Activated naive CD8-positive, alpha-beta T cell treated with anti-CD3 and anti-CD28 coated beads, Interleukin-2, amount 10 ng/mL, durations not matched to agents 7 days and 5 days (primary cell): ENCODE measurements around the gene MSL1. TPM values are rescaled to one million over a fixed set of nuclear protein-coding genes. Genes with fewer than 3 reads are reported as not detected.

ENCODE experiments used
- ATAC-seq: fragments of 150-1000 bp; cut with Tn5 transposase; one replicate; pipeline ENCODE4 v1.10.0; 2021; ENCODE audit warnings: low read depth, moderate library complexity
- POLR2A ChIA-PET: fragments of 350-600 bp; sonication (Branson Sonifier 250); formaldehyde crosslinking; loops from one replicate; lab custom pipeline; 2021; ENCODE audit warnings: antibody characterized with exemption; lab: Charles Lee
- DNase-seq: peaks from one replicate; pipeline ENCODE4 v3.0.0; 2021
- H3K27ac Mint-ChIP-seq: one replicate; pipeline ENCODE4 v1.8.0; 2022; ENCODE audit warnings: mild to moderate bottlenecking, mixed read lengths
- H3K27me3 Mint-ChIP-seq: one replicate; pipeline ENCODE4 v1.8.0; 2022; ENCODE audit warnings: mild to moderate bottlenecking, moderate library complexity, mixed read lengths
- H3K36me3 Mint-ChIP-seq: one replicate; pipeline ENCODE4 v1.8.0; 2021; ENCODE audit warnings: mild to moderate bottlenecking, mixed read lengths
- H3K4me1 Mint-ChIP-seq: one replicate; pipeline ENCODE4 v1.8.0; 2021; ENCODE audit warnings: mixed read lengths
- H3K4me3 Mint-ChIP-seq: one replicate; pipeline ENCODE4 v1.8.0; 2022; ENCODE audit warnings: mild to moderate bottlenecking, moderate library complexity, mixed read lengths
- H3K9me3 Mint-ChIP-seq: one replicate; pipeline ENCODE4 v1.8.0; 2021; ENCODE audit warnings: mixed read lengths
- total RNA-seq, 2 experiments: library from RNA; stranded (reverse); gene quantifications; one replicate each; pipeline ENCODE4 v1.2.3, GENCODE V29; 2021

Gene MSL1
- total RNA-seq, 2 experiments from 2014 or later = 107 to 110 TPM

DNA sequence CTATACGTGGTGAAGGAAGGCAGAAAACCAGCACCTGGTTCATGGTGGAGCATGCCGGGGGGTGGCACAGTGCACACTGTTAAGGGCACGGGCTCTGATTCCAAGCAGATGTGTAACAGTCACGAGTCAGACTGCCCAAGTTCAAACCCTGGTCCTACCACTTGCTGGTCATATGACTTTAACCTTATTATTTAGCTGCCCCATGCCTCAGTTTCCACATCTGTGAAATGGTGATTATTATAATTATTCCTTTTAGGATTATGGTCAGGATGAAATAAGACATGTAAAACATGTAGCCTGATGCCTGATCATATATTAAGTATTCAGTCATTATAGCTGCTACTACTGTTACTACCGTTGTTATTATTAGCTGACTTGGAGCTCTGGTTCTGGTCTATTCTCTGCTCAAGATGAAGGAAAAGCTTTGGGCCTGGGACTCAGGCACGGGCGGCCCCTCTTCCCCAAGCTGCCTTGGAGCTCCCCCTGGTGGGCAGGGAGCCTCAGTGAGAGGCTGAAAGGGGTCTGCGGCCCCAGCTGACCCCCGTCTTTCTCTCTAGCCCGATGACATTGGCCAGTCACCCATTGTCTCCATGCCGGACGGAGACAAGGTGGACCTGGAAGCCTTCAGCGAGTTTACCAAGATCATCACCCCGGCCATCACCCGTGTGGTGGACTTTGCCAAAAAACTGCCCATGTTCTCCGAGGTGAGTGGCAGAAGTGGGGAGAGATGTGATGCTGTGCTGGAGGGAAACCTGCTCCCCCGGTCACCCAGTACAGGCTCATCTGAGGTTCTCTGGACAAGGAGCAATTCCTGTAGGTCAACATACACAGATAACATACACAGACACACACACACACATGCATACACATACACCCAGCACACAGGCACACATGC lies 35.4 kb upstream of the MSL1 start:
- POLR2A ChIA-PET = interaction anchor here (1.1 kb wide), 1 partner anchor 11 kb away, joined by 3 read pairs; no protein-coding TSS in a partner anchor
- DNase-seq (peak; percentile 65), ATAC-seq (no peak)
- Mint-ChIP-seq H3K9me3 (no peaks in the 10 kb centered on the region), H3K4me3 (no peak overlapping the region), H3K27ac (no peak overlapping the region), H3K4me1 (peaks cover 5% of the 10 kb centered on the region), H3K36me3 (peaks cover 5% of the 10 kb centered on the region), H3K27me3 (no peaks in the 10 kb centered on the region)

DNA sequence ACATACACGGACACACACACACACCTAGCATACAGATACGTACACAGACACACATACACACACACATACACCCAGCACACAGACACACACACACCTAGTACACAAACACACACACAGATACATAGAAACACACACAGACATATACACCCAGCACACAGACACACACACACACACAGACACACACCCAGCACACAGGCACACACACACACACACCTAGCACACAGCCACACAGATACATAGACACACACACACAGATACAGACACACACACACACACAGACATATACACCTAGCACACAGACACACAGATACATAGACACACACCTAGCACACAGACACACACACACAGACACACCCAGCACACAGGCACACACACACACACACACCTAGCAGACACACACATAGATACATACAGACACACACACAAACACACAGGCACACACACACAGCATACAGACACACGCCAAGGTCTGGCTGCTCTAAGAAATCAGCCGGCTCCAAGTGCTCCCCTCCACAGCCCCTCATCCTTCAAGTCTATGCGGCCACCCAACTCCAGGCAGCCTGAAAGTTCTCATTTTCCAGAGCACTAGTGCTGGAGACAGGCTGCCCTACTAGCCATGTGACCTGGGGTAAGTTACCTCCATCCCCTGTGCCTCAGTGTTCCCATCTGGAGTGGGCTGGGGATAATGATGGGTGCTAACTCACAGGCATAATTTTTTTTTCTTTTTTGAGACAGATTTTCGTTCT lies 34.5 kb upstream of the MSL1 start:
- no peak overlapping the region for H3K4me3 Mint-ChIP-seq
- H3K36me3 Mint-ChIP-seq = peaks cover 5% of the 10 kb centered on the region
- no peaks in the 10 kb centered on the region for H3K9me3 Mint-ChIP-seq
- POLR2A ChIA-PET = interaction anchor here (1.1 kb wide), 1 partner anchor 12 kb away, joined by 3 read pairs; no protein-coding TSS in a partner anchor
- peak overlapping the region; percentile 55 for H3K27ac Mint-ChIP-seq
- H3K4me1 Mint-ChIP-seq = peaks cover 5% of the 10 kb centered on the region
- DNase-seq = no peak
- H3K27me3 Mint-ChIP-seq = no peaks in the 10 kb centered on the region
- no peak for ATAC-seq

DNA sequence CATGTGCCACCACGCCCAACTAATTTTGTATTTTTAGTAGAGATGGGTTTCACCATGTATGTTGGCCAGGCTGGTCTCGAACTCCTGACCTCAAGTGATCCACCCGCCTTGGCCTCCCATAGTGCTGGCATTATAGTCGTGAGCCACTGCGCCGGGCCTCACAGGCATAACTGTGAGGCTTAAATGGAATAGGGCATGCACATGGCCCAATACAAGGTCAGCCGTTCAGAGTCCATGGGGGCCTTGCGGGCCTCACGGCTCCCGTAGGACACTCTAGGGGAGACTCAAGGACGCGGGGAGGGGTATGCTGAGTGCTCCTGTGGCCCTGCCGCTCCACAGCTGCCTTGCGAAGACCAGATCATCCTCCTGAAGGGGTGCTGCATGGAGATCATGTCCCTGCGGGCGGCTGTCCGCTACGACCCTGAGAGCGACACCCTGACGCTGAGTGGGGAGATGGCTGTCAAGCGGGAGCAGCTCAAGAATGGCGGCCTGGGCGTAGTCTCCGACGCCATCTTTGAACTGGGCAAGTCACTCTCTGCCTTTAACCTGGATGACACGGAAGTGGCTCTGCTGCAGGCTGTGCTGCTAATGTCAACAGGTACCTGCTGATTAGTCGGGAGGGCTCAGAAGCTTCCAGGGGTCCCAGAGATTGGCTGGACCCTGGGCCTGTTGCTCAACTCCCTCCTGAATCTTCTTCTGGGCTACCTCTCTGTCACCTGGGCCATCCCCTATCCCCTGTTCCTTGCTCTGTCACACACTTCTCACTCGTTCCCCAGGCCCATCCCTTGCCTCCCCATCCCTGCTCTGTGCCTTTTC lies 33.7 kb upstream of the MSL1 start:
- peak overlapping the region; percentile 34 for H3K27ac Mint-ChIP-seq

DNA sequence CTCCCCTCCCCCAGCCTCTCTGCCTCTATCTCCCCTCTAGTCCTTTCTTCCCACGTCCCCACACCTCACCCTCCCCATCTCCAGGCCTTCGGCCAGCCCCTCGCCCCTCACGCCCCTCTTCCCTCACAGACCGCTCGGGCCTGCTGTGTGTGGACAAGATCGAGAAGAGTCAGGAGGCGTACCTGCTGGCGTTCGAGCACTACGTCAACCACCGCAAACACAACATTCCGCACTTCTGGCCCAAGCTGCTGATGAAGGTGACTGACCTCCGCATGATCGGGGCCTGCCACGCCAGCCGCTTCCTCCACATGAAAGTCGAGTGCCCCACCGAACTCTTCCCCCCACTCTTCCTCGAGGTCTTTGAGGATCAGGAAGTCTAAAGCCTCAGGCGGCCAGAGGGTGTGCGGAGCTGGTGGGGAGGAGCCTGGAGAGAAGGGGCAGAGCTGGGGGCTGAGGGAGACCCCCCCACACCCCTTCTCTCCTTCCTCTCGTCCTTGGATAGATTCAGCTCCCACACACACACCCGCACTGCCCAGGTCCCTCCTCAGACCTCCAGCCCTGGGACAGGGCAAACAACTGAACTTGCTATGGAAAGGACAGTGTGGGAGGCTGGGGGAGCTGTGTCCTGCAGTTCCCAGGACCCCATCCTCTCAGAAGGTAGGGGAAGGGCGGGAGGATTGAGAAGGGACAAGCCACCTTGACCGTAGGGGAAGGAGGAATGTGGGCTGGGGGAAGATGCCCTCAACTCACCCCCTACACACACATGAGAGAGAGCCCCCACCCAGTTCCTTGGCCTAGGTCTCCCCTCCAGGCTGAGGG lies 32.5 kb upstream of the MSL1 start:
- ATAC-seq (no peak), DNase-seq (no peak)
- Mint-ChIP-seq H3K27me3 (no peaks in the 10 kb centered on the region), H3K9me3 (no peaks in the 10 kb centered on the region), H3K4me3 (no peak overlapping the region), H3K27ac (peak overlapping the region; percentile 60), H3K36me3 (peaks cover 5% of the 10 kb centered on the region), H3K4me1 (peaks cover 6% of the 10 kb centered on the region)
- POLR2A ChIA-PET = no interaction called here

More for the DNA sequence above, 33.7 kb upstream of the MSL1 start:
- Mint-ChIP-seq H3K36me3 (peaks cover 5% of the 10 kb centered on the region), H3K4me3 (no peak overlapping the region), H3K9me3 (no peaks in the 10 kb centered on the region), H3K27me3 (no peaks in the 10 kb centered on the region), H3K4me1 (peaks cover 5% of the 10 kb centered on the region)
- ATAC-seq = no peak
- POLR2A ChIA-PET = no interaction called here
- DNase-seq = no peak

DNA sequence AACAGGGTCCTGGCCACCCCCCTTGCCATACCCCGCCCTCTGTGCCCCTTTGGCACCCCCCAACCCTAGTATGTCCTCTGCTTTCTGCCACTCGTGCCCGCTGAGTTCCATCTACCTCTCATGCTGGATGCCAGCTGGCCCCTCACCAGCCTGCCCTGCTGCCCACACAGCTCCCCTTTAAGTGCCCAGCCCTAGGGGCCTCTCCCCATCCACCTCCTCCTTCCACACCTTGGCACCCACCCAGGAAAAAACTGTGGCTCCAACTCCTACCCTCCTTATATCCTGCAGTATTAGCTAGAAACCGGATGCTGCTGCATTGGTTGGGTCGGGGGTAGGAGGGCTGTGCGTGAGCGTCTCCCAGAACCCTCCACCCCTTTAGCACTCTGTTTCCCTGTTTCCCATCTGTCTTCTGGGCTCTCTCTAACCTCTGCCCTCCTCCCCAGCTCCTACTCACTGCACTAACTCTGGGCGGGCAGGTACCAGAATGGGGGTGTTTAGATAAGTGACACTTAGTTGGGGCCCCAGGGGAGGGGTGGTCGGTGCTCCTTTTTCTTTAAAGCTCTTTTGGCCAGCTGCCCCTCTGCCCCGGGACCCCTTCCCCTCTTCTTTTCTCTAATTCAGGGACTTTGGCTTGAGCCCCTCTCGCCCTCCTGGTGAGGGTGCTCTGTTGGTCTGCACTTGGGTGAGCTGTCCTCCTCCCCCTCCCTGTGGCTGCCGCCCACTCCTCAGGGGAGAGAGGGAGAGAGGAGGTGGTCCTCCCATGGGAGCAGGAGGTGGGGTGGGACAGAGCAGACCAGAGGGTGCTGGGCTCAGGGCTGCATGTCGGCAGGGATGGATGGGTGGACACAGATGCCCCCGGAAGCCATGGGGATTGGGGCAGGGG lies 31.3 kb upstream of the MSL1 start:
- DNase-seq (no peak), ATAC-seq (no peak)
- Mint-ChIP-seq H3K36me3 (peaks cover 5% of the 10 kb centered on the region), H3K9me3 (no peaks in the 10 kb centered on the region), H3K4me1 (peaks cover 14% of the 10 kb centered on the region), H3K27me3 (no peaks in the 10 kb centered on the region), H3K4me3 (no peak overlapping the region), H3K27ac (no peak overlapping the region)
- POLR2A ChIA-PET = no interaction called here

DNA sequence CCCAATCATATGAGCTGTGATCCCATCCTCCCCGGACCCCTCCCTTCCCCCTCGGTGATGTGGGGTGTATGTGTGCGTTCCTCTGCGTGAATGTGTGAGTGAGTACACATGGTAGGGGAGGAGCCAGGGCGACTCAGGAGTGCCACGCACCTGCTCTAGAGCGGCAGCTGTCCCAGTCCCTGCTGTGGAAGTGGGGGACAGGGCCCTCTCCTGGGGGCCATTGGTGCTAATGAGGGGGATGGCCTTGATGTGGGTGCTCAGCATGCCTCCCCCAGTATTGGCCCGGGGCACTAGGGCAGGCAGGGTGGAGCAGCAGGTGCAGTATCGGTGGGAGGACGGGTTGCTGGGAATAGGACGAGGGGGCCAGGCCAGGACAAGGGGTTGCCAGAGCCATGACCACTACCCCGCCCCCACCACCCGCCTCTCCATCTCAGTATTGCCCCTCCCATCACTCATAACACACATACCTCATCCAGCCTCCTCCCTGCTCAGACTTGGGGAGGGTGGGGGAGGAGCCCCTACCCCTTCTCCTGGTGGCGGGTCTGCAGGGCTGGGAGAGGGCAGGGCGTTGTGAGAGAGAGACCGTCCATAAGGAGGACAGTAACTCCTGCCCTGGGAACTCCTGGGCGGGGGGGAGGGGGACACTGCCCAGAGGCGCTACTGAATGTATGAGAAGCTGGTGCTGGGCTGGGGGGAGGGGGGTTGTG lies 29.9 kb upstream of the MSL1 start:
- no peak overlapping the region for H3K4me3 Mint-ChIP-seq
- POLR2A ChIA-PET = interaction anchor here (0.7 kb wide), 1 partner anchor 15 kb away, joined by 3 read pairs; no protein-coding TSS in a partner anchor
- no peak overlapping the region for H3K27ac Mint-ChIP-seq
- DNase-seq = no peak
- peaks cover 26% of the 10 kb centered on the region for H3K4me1 Mint-ChIP-seq
- H3K27me3 Mint-ChIP-seq = no peaks in the 10 kb centered on the region
- peaks cover 11% of the 10 kb centered on the region for H3K36me3 Mint-ChIP-seq
- no peaks in the 10 kb centered on the region for H3K9me3 Mint-ChIP-seq
- no peak for ATAC-seq

DNA sequence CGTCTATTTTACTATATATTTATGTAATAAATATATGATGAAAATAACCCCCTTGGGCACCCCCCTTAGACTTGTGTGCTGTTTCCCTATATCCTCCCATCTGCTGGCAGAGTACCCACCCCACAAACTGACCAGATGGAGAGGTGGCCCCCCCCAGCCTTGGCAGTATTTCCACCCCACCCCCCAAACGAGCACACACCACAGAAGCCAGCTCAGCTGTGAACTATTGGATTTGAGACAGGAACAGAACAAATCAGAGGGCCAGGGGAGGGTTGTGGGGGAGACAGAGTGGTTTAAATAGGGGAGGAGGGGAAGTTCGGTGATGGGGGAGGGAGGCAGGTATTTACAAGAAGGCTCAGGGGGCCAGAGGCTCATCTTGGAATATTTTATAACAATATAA lies 29.2 kb upstream of the MSL1 start:
- H3K27ac Mint-ChIP-seq = no peak overlapping the region
- peaks cover 10% of the 10 kb centered on the region for H3K36me3 Mint-ChIP-seq

DNA sequence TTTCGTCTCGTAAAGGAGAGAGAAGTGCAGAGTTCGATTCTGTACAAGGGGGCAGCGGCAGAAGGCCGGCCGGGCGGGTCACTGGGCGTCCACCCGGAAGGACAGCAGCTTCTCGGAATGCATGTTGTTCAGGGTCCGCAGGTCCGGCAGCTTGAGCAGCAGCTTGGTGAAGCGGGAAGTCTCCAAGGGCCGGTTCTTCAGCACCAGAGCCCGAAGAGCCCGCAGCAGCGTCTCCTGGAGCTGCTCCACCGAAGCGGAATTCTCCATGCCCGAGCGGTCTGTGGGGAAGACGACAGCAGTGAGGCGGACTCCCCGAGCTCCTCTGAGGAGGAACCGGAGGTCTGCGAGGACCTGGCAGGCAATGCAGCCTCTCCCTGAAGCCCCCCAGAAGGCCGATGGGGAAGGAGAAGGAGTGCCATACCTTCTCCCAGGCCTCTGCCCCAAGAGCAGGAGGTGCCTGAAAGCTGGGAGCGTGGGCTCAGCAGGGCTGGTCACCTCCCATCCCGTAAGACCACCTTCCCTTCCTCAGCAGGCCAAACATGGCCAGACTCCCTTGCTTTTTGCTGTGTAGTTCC lies 28.7 kb upstream of the MSL1 start:
- ATAC-seq = no peak
- no peak for DNase-seq
- Mint-ChIP-seq H3K4me3 (no peak overlapping the region), H3K4me1 (peaks cover 34% of the 10 kb centered on the region), H3K27ac (no peak overlapping the region), H3K9me3 (no peaks in the 10 kb centered on the region), H3K27me3 (no peaks in the 10 kb centered on the region), H3K36me3 (peaks cover 12% of the 10 kb centered on the region)
- POLR2A ChIA-PET = no interaction called here

More for the DNA sequence above, 29.2 kb upstream of the MSL1 start:
- Mint-ChIP-seq H3K9me3 (no peaks in the 10 kb centered on the region), H3K4me3 (no peak overlapping the region), H3K4me1 (peaks cover 30% of the 10 kb centered on the region), H3K27me3 (no peaks in the 10 kb centered on the region)
- ATAC-seq = no peak
- no peak for DNase-seq
- POLR2A ChIA-PET = no interaction called here

DNA sequence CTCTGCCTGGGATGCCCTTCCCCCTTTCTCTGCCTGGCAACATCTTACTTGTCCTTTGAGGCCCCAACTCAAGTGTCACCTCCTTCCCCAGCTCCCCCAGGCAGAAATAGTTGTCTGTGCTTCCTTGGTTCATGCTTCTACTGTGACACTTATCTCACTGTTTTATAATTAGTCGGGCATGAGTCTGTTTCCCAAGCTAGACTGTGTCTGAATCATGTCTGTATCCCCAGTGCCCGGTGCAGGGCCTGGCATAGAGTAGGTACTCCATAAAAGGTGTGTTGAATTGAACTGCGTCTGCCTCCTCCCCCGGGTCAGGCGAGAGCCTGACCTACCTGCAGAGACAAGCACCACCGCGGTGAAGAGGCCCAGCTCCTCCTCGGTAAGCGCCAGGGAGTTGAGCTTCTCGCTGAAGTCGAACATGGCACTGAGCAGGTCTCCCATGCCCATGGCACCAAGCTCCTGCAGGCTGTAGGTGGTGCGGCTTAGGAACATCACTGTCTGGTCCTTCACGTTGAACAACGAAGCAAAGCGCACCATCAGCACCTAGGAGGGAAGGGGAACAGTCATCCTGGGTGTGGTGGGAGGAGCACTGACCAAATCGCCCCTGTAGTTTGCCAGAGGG lies 28.1 kb upstream of the MSL1 start:
- H3K27ac Mint-ChIP-seq = no peak overlapping the region
- no peaks in the 10 kb centered on the region for H3K27me3 Mint-ChIP-seq
- H3K9me3 Mint-ChIP-seq = no peaks in the 10 kb centered on the region
- H3K4me3 Mint-ChIP-seq = no peak overlapping the region
- peaks cover 13% of the 10 kb centered on the region for H3K36me3 Mint-ChIP-seq
- POLR2A ChIA-PET = no interaction called here
- no peak for ATAC-seq
- peaks cover 40% of the 10 kb centered on the region for H3K4me1 Mint-ChIP-seq
- no peak for DNase-seq

DNA sequence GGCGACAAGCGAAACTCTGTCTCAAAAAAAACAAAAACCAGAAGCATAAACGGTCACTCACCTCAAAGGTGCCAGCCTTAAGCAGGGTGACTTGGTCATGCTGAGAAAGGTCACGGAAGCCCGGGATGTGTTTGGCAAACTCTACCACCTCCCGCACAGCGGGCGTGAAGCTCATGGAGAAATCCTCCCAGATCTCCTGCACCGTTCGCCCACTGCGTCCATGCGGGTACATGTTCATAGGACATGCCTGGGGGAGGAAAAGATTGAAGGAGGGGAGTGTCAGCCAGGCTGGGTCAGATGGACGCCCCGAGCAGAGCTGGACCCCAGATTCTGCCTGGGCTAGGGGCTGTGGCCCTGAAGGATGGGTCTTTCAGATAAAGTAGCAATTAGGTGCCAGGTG lies 26.9 kb upstream of the MSL1 start:
- Mint-ChIP-seq H3K4me3 (no peak overlapping the region), H3K36me3 (peaks cover 13% of the 10 kb centered on the region)
- no peak for DNase-seq

More for the DNA sequence above, 26.9 kb upstream of the MSL1 start:
- peak overlapping the region; percentile 45 for H3K27ac Mint-ChIP-seq
- no peaks in the 10 kb centered on the region for H3K27me3 Mint-ChIP-seq
- POLR2A ChIA-PET = interaction anchor here (1.1 to 2.5 kb wide), 4 partner anchors 17 to 44 kb away, joined by 3 to 24 read pairs (median 3); no protein-coding TSS in a partner anchor
- H3K4me1 Mint-ChIP-seq = peaks cover 49% of the 10 kb centered on the region
- H3K9me3 Mint-ChIP-seq = no peaks in the 10 kb centered on the region
- ATAC-seq = no peak
